Measurements from ENCODE around the gene YPEL3. TPM values are rescaled to one million over a fixed set of nuclear protein-coding genes. Genes with fewer than 3 reads are reported as not detected.

The YPEL3 gene
- total and polyA plus RNA-seq, 12 donors = 14.6 to 454 (median 94.5) TPM

DNA sequence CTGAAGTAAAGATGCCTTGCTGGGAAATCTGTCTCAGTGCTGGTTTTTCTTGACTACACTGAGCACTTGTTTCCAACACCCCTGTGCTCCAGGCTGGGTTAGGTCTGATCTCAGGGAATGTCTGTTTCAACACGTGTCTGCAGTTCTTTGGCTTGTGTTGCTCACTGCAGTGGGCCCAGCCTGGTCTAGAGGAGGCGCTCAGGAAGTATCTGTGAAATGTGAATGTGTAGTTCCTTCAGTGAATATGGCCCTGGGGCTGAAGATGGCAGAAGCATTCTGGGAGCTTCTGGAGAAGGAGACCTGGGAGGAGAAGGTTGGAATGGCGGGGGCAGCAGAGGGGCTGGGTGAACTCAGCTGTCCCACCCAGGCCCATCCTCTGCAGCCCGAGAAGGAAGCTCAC is 8.1 kb upstream of the YPEL3 start:
- intact Hi-C loops (cut with DNase I) = loop anchor here in 1 of 2 donors (10.0 kb wide), 1 partner anchor 301 kb away; the partner anchor contains the start of gene ZNF771
- no peak for TF ChIP-seq POLR2A (IDR thresholded peaks at IDR 0.05)
- no peak for TF ChIP-seq CTCF (IDR thresholded peaks at IDR 0.05)

DNA sequence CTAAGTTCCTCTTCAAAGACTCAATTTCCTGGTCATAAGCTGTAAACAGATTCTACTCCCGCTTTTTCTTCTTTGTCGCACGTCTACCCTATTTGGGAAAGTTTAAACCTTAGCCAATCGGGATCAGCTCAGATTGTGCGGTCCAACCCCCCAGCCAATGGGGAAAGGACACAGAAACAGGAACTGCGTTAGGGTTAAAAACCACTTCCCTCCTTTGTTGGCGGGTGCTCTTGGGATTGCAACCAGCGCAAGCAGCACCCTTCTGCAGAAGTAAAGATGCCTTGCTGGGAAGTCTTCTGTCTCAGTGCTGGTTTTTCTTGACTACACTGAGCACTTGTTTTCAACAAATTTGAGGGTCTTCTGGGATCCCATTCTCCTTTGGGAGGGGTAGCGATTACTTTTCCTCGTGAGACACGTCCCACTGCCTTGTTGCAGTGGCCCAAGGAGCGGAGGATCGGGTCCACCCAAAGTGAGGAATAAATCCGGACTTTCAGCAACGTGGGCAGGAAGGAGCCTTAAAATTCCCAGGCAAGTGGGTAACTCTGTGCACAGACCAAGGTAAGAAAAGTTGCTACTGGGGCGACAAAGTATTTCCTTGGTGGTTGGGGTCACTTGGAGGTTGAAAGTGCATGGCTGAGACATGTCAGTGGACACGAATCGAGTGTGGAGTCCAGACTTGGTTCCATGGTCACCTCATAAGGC is 1.0 kb upstream of the YPEL3 start:
- Histone ChIP-seq H3K27me3 (no peaks in the 10 kb centered on the region), H3K4me3 (peak overlapping the region in 1 of 4 donors; percentile 96), H3K4me1 (replicated peaks in 1 of 2) (peaks cover 17 to 29% of the 10 kb centered on the region in 2 donors), H3K27ac (peak overlapping the region in 3 of 5 donors; percentile 84 to 93 (median 85)), H3K9me3 (replicated peaks in 1 of 3) (peaks cover 0 to 9% (median 0%) of the 10 kb centered on the region in 3 donors), H3K36me3 (replicated peaks in 1 of 2) (peaks cover 0 to 15% of the 10 kb centered on the region in 2 donors)
- TF ChIP-seq CTCF (IDR thresholded peaks at IDR 0.05) (no peak), POLR2A (IDR thresholded peaks at IDR 0.05) (no peak)
- WGBS, 4 donors = 93 to 97% (median 94%) methylated on average over 18 of the region's 18 CpGs
- no peak for DNase-seq
- intact Hi-C loops (cut with DNase I) = loop anchor here in 1 of 2 donors (5.0 kb wide), 1 partner anchor 35 kb away; no protein-coding TSS in a partner anchor

More for the DNA sequence above, 8.1 kb upstream of the YPEL3 start:
- 81 to 100% (median 90%) methylated on average over 2 to 4 of the region's 4 CpGs for WGBS, 4 donors
- Histone ChIP-seq H3K27ac (no peak overlapping the region), H3K36me3 (replicated peaks in 1 of 2) (peaks cover 0 to 20% of the 10 kb centered on the region in 2 donors), H3K27me3 (no peaks in the 10 kb centered on the region), H3K9me3 (replicated peaks in 1 of 3) (no peaks in the 10 kb centered on the region), H3K4me1 (replicated peaks in 1 of 2) (no peaks in the 10 kb centered on the region), H3K4me3 (no peak overlapping the region)
- DNase-seq = no peak

- H3K4me1 ChIP-seq (replicated peaks in 1 of 2) = peaks cover 17 to 37% of the 10 kb centered on the region in 2 donors
- no peaks in the 10 kb centered on the region for H3K27me3 ChIP-seq
- peaks cover 0 to 15% of the 10 kb centered on the region in 2 donors for H3K36me3 ChIP-seq (replicated peaks in 1 of 2)
- TF ChIP-seq CTCF (IDR thresholded peaks at IDR 0.05) = no peak
- TF ChIP-seq POLR2A (IDR thresholded peaks at IDR 0.05) = no peak
- 10 to 13% (median 12%) methylated on average over 12 to 47 of the region's 47 CpGs for WGBS, 4 donors
- H3K27ac ChIP-seq = peak overlapping the region; percentile 35 to 93 (median 84)
- peak in 3 of 7 donors; percentile 45 to 69 (median 45) for DNase-seq
- intact Hi-C loops (cut with DNase I) = loop anchor here in 1 of 2 donors (5.0 kb wide), 1 partner anchor 37 kb away; no protein-coding TSS in a partner anchor
- peaks cover 0 to 9% (median 0%) of the 10 kb centered on the region in 3 donors for H3K9me3 ChIP-seq (replicated peaks in 1 of 3)
- H3K4me3 ChIP-seq = peak overlapping the region in 3 of 4 donors; percentile 70 to 96 (median 75)
These were observed 591 bp downstream of the YPEL3 start for GRCh38 chr16:30095166-30096078.

All from adrenal gland (tissue), 12 donors.